Spleen (tissue), 11 donors: ENCODE results near the gene KRTAP4-9. TPM values are rescaled to one million over a fixed set of nuclear protein-coding genes. Genes with fewer than 3 reads are reported as not detected.

Experiments
- DNase-seq: peaks from one replicate; pipeline ENCODE4 v3.0.0-alpha.2; 2020
- H3K27ac ChIP-seq, 8 donors: fragments of 200-600 bp; sonication (generic) in 7 of 8; 1 replicate in 4 of 8; 2 replicates in 4 of 8; pipeline versions ENCODE4 v1.5.0 to v1.8.0; 2016 to 2021; ENCODE audit warnings: inconsistent platforms in 4 of 8, mild to moderate bottlenecking in 4 of 8, moderate library complexity in 1 of 8
- H3K27me3 ChIP-seq, 7 donors: fragments of 200-600 bp; sonication (generic) in 6 of 7; replicated peaks in 1 of 7; 1 replicate in 4 of 7; 2 replicates in 3 of 7; pipeline versions ENCODE4 v1.5.0 to v1.8.0; 2016 to 2021; ENCODE audit warnings: inconsistent platforms in 3 of 7, mild to moderate bottlenecking in 1 of 7
- H3K36me3 ChIP-seq, 6 donors: fragments of 200-600 bp; sonication (generic) in 5 of 6; 1 replicate in 4 of 6; 2 replicates in 2 of 6; pipeline versions ENCODE4 v1.5.0 to v1.8.0; 2016 to 2021; ENCODE audit warnings: inconsistent platforms in 2 of 6
- H3K4me1 ChIP-seq, 6 donors: fragments of 200-600 bp; sonication (generic) in 5 of 6; 1 replicate in 3 of 6; 2 replicates in 3 of 6; pipeline versions ENCODE4 v1.5.0 to v1.8.0; 2016 to 2021; ENCODE audit warnings: inconsistent platforms in 3 of 6
- H3K4me3 ChIP-seq, 8 donors: fragments of 200-600 bp; sonication (generic) in 7 of 8; 1 replicate in 4 of 8; 2 replicates in 4 of 8; pipeline versions ENCODE4 v1.5.0 to v1.8.0; 2016 to 2021; ENCODE audit warnings: inconsistent platforms in 4 of 8, mild to moderate bottlenecking in 4 of 8, moderate library complexity in 2 of 8
- H3K9me3 ChIP-seq, 8 donors: fragments of 200-600 bp; sonication (generic) in 7 of 8; 1 replicate in 4 of 8; 2 replicates in 4 of 8; pipeline versions ENCODE4 v1.5.0 to v1.8.0; 2016 to 2021; ENCODE audit warnings: inconsistent platforms in 4 of 8
- POLR2A ChIP-seq, 3 donors: fragments of 450-650 bp; IDR thresholded peaks; one replicate each; pipeline ENCODE4 v1.5.1; 2017; ENCODE audit warnings: antibody characterized with exemption in 3 of 3, mild to moderate bottlenecking in 1 of 3
- POLR2AphosphoS5 ChIP-seq, 3 donors: sonication (generic); formaldehyde crosslinking; IDR thresholded peaks; one replicate each; pipeline ENCODE4 v1.5.1; 2017; ENCODE audit warnings: antibody characterized with exemption in 3 of 3
- WGBS, 5 donors: extraction: QIAGEN DNeasy Blood & Tissue Kit in 3 of 5; methylation state at CpG; one replicate each; pipeline versions ENCODE4 v1.1.5 to v1.1.7; 2013 to 2018; 5-methylcytosine and 5-hydroxymethylcytosine counted together
- intact Hi-C: fragments of 100-400 bp; cut with DNase I; formaldehyde crosslinking; loops from one replicate; pipeline ENCODE4 v1.15.0; 2023; ENCODE audit warnings: low total_unique reads
- polyA plus RNA-seq, 3 donors: library from polyadenylated mRNA; stranded (reverse); fragments of 200-250 nt; gene quantifications; one replicate each; pipeline ENCODE4 v1.2.1, GENCODE V29; 2013
- total RNA-seq, 7 donors: library from RNA; depleted of rRNA in 3 of 7; stranded (reverse); fragments of >200 nt in 3 of 7; fragmentation: NEBNext Ultra II Directional in 4 of 7; extraction: Animal tissue kit (Norgen Biotek cat#: 25700) in 4 of 7; gene quantifications; one replicate each; pipeline versions ENCODE4 v1.1.0 to v1.2.1, GENCODE V29; 2016 to 2021
- TF ChIP-seq, protein P1 (sequence below), 11 experiments: fragments of 200-600 bp in 7 of 11; fragments of 450-650 bp in 4 of 11; sonication (generic) in 4 of 11; IDR thresholded peaks in 8 of 11; conservative IDR thresholded peaks in 3 of 11; 1 replicate in 7 of 11; 2 replicates in 4 of 11; pipeline versions ENCODE4 v1.4.0 to v1.8.0; 2016 to 2021; ENCODE audit warnings: antibody characterized with exemption in 11 of 11, inconsistent platforms in 4 of 11, mild to moderate bottlenecking in 1 of 11
- donor health status: healthy with polysubstance abuse.
- donor health status: DM: no; HTN: no; CAD: no; lungs with moderate emphysema.
- donor health status: DM: no; HTN: no; CAD: no.
- donor health status: Bipolar disorder and iron deficiency.
- donor health status: healthy.
- donor health status: DM: no; HTN: no; CAD: no.
- donor health status: DM: yes; HTN: yes; CAD: no.

KRTAP4-9 gene
- total and polyA plus RNA-seq, 10 donors, result not detected

DNA sequence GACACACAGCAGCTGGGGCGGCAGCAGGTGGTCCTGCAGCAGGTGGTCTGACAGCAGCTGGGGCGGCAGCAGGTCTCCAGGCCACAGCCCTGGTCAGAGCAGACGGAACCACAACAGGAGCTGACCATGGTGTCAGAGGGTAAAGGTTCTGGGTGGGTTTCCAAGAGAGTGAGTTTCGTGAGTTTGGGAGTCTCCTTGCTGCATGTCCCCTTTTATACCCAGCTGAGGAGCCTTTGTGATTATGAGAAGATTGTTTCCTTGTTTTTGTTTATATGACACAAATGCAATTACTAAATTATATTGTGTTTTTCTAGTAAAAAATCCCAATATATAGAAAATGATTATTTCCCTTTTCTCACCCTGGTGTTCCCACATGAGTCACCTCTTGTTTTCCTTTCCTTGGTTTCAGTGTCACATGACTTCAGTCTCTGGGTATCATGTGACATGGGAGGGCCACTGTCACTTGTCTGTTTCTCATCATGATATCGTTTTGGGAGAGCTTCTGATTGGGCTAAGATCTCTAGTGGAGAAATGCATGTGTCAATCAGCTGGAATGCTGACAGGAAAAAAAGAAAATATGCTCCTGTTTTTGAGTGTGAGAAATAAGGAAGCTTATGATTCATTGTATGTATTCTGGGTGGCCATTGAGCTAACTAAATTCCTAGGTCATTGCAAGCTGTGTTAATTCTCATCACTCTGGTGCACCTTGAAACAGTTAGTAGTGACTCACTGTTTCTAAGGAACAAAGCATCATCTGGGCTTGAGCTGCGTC, 35.4 kb downstream of the KRTAP4-9 start, which contains the start of gene KRTAP4-6:
TSS of gene KRTAP4-6 (minus strand) at position 185 of the 772 bp plus-strand sequence. CDS start at position 128, 57 bp downstream.
- intact Hi-C loops, result no loop called here
- no peak within 1 kb of the TSS for H3K4me3 ChIP-seq
- H3K4me1 ChIP-seq, result no peaks in the 10 kb centered on the region
- DNase-seq, result no peak
- peaks cover 0 to 49% (median 35%) of the 10 kb centered on the region in 8 donors for H3K9me3 ChIP-seq
- WGBS, 5 donors, result 83 to 92% (median 86%) methylated on average over 6 of the region's 6 CpGs
- H3K27ac ChIP-seq, result no peak within 1 kb of the TSS
- TF ChIP-seq, protein P1, sequence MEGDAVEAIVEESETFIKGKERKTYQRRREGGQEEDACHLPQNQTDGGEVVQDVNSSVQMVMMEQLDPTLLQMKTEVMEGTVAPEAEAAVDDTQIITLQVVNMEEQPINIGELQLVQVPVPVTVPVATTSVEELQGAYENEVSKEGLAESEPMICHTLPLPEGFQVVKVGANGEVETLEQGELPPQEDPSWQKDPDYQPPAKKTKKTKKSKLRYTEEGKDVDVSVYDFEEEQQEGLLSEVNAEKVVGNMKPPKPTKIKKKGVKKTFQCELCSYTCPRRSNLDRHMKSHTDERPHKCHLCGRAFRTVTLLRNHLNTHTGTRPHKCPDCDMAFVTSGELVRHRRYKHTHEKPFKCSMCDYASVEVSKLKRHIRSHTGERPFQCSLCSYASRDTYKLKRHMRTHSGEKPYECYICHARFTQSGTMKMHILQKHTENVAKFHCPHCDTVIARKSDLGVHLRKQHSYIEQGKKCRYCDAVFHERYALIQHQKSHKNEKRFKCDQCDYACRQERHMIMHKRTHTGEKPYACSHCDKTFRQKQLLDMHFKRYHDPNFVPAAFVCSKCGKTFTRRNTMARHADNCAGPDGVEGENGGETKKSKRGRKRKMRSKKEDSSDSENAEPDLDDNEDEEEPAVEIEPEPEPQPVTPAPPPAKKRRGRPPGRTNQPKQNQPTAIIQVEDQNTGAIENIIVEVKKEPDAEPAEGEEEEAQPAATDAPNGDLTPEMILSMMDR (IDR thresholded peaks at IDR 0.05 in 8 of 11, conservative IDR thresholded peaks at IDR 0.05 in 3 of 11), result no peak
- TF ChIP-seq POLR2A (IDR thresholded peaks at IDR 0.05) (no peak), POLR2AphosphoS5 (IDR thresholded peaks at IDR 0.05) (no peak)
- peaks cover 0 to 7% (median 0%) of the 10 kb centered on the region in 7 donors for H3K27me3 ChIP-seq
- H3K36me3 ChIP-seq, result no peaks in the 10 kb centered on the region

DNA sequence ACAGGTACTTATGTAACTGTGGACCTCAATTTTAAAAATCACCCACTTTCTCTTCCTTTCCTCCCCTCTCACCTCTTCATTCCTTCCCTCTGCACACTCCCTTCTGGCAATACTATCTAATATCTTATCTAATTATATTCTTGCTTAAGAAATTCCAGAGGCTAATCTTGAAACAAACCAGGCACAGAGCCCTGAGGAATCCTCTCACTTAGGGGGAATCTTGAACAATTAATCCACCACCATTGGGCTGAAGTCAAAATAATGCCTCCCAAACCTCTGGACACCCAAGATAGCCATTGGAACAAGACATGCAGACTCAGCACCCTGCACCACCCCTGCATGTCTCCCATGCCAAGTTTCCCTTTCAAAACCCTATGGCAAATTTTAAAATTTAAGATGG, 36.2 kb downstream of the KRTAP4-9 start:
- no peak overlapping the region for H3K27ac ChIP-seq
- intact Hi-C loops, result no loop called here
- TF ChIP-seq POLR2A (IDR thresholded peaks at IDR 0.05) (no peak), POLR2AphosphoS5 (IDR thresholded peaks at IDR 0.05) (no peak)
- TF ChIP-seq, protein P1 (IDR thresholded peaks at IDR 0.05 in 8 of 11, conservative IDR thresholded peaks at IDR 0.05 in 3 of 11), result no peak
- H3K9me3 ChIP-seq, result peaks cover 0 to 49% (median 35%) of the 10 kb centered on the region in 8 donors
- no peaks in the 10 kb centered on the region for H3K4me1 ChIP-seq
- DNase-seq, result no peak
- H3K27me3 ChIP-seq, result peaks cover 0 to 7% (median 0%) of the 10 kb centered on the region in 7 donors
- H3K36me3 ChIP-seq, result no peaks in the 10 kb centered on the region
- H3K4me3 ChIP-seq, result no peak overlapping the region

DNA sequence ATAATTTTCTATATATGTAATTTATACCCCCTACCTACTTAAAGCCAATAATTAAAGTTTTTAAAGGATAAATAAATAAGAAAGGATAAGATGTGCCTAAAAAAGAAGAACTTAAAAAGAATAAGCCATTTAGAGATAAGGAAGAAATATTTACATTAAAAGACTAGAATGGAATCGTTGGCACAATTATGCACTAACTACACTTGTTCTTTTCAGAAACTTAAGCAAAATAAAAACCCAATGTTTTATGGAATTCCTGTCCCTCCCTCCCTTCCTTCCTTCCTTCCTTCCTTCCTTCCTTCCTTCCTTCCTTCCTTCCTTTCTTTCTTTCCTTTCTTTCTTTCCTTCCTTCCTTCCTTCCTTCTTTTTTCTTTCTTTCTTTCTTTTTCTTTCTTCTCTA, 39.7 kb downstream of the KRTAP4-9 start:
- H3K36me3 ChIP-seq, result no peaks in the 10 kb centered on the region
- intact Hi-C loops, result no loop called here
- H3K27ac ChIP-seq, result no peak overlapping the region
- no peaks in the 10 kb centered on the region for H3K4me1 ChIP-seq
- H3K27me3 ChIP-seq, result peaks cover 0 to 7% (median 0%) of the 10 kb centered on the region in 7 donors
- H3K9me3 ChIP-seq, result peaks cover 0 to 45% (median 30%) of the 10 kb centered on the region in 8 donors
- no peak for DNase-seq
- H3K4me3 ChIP-seq, result no peak overlapping the region
- no peak for TF ChIP-seq POLR2A (IDR thresholded peaks at IDR 0.05)
- TF ChIP-seq, protein P1 (IDR thresholded peaks at IDR 0.05 in 8 of 11, conservative IDR thresholded peaks at IDR 0.05 in 3 of 11), result no peak
- TF ChIP-seq POLR2AphosphoS5 (IDR thresholded peaks at IDR 0.05), result no peak
- 79 to 95% (median 95%) methylated on average over 1 of the region's 1 CpG for WGBS, 5 donors

DNA sequence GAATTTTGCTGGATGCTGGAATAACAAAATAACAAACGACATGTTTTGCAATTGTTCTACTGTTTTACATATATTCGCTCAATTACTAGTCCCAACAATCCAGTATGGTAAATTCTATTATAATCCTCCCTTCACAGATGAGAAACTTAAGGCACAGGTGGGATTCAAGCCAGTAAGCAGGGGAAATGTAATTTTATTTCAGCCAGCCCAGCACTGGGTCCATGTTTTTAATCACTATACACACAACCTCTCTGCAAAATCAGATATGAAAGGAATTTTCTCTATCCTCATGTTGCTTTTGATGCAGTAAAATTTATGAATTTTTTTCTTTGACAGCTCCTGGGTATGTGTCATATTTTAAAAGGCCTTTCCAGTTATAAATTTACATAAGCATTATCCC, 40.1 kb downstream of the KRTAP4-9 start:
- H3K9me3 ChIP-seq, result peaks cover 0 to 40% (median 26%) of the 10 kb centered on the region in 8 donors
- no peaks in the 10 kb centered on the region for H3K36me3 ChIP-seq
- 87 to 95% (median 94%) methylated on average over 2 of the region's 2 CpGs for whole genome bisulfite sequencing, 5 donors

More for the DNA sequence above, 40.1 kb downstream of the KRTAP4-9 start:
- Histone ChIP-seq H3K4me1 (no peaks in the 10 kb centered on the region), H3K27ac (no peak overlapping the region), H3K27me3 (peaks cover 0 to 4% (median 0%) of the 10 kb centered on the region in 7 donors), H3K4me3 (no peak overlapping the region)
- DNase-seq, result no peak
- TF ChIP-seq, protein P1 (IDR thresholded peaks at IDR 0.05 in 8 of 11, conservative IDR thresholded peaks at IDR 0.05 in 3 of 11), result no peak
- TF ChIP-seq POLR2A (IDR thresholded peaks at IDR 0.05) (no peak), POLR2AphosphoS5 (IDR thresholded peaks at IDR 0.05) (no peak)
- intact Hi-C loops, result no loop called here
